ENCODE data around the gene SLC25A19. TPM values are rescaled to one million over a fixed set of nuclear protein-coding genes. Genes with fewer than 3 reads are reported as not detected.

The SLC25A19 gene
- total and polyA plus RNA-seq, 9 of the 15 experiments (the other 6 are each of a cell fraction or from before 2014, with no cell fraction given) = 33.4 to 76.6 (median 55.3) TPM

DNA sequence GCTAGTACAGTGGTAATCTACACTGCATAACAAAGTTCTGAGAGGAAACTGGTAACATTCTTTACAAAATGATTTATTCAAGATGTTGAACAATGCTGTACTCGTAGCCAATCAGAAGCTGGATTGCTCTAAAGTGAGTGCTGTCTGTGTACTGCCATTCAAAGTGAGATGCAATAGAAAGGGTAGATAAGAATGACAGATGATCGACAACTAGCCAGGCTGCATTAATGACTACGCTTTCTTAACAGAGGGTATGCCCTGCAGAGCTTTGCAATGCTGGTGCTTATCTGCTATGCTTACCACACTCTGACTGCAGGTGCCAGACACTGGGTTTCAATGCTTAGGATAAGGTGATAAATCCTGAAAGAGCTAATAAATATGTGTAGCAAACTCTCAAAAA is 46.1 kb upstream of the SLC25A19 start (continued):
- TF ChIP-seq, protein P1, sequence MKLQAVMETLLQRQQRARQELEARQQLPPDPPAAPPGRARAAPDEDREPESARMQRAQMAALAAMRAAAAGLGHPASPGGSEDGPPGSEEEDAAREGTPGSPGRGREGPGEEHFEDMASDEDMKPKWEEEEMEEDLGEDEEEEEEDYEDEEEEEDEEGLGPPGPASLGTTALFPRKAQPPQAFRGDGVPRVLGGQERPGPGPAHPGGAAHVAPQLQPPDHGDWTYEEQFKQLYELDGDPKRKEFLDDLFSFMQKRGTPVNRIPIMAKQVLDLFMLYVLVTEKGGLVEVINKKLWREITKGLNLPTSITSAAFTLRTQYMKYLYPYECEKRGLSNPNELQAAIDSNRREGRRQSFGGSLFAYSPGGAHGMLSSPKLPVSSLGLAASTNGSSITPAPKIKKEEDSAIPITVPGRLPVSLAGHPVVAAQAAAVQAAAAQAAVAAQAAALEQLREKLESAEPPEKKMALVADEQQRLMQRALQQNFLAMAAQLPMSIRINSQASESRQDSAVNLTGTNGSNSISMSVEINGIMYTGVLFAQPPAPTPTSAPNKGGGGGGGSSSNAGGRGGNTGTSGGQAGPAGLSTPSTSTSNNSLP (IDR thresholded peaks at IDR 0.05; ENCODE audit: borderline replicate concordance, low read depth, low read length) = 0 out of 2 replicates have a peak, but pooled peaks have one; percentile 19
- no peak for TF ChIP-seq MAFK (IDR thresholded peaks at IDR 0.05; ENCODE audit: low read length)
- TF ChIP-seq EGR1 (conservative IDR thresholded peaks at IDR 0.05) = no peak
- 0 out of 2 replicates have a peak, but pooled peaks have one; percentile 26 for TF ChIP-seq CBFA2T3 (IDR thresholded peaks at IDR 0.05)
- no peak for TF ChIP-seq ZNF263 (CRISPR knock-in tag; IDR thresholded peaks at IDR 0.05; ENCODE audit: borderline replicate concordance)

DNA sequence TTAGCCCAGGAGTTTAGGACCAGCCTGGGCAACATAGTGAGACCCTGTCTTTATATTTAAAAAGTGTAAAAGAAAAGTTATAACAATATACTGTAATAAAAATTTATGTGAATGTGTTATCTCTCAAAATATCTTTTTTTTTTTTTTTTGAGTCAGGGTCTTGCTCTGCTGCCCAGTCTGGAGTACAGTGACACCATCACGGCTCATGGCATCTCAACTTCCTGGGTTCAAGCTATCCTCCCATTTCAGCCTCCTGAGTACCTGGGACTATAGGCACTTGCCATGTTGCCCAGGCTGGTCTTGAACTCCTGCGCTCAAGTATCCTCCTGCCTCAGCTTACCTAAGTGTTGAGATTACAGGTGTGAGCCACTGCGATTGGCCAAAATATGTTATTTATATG is 45.5 kb upstream of the SLC25A19 start:
- 100% methylated on average over 3 of the region's 3 CpGs for WGBS (ENCODE audit: insufficient coverage, low coverage, missing lambda C conversion rate)
- no TSS peak for BruUV-seq (replicated peaks)
- Histone ChIP-seq H3K4me3 (no peak overlapping the region), H3K4me1 (replicated peaks in 1 of 2; ENCODE audit: control insufficient read depth in 2 of 2, insufficient read depth in 2 of 2, low read length in 2 of 2) (peaks cover 15 to 20% of the 10 kb centered on the region in 2 experiments), H3K9me3 (replicated peaks; ENCODE audit: control insufficient read depth, insufficient read depth, low read depth, low read length) (no peaks in the 10 kb centered on the region), H3K79me2 (ENCODE audit: control insufficient read depth, insufficient read depth, low read length) (peaks cover 79% of the 10 kb centered on the region), H3K9me1 (ENCODE audit: control insufficient read depth, insufficient read depth, low read length) (no peaks in the 10 kb centered on the region), H3K36me3 (ENCODE audit: control insufficient read depth, insufficient read depth, low read length) (peaks cover 28% of the 10 kb centered on the region; the same call in 1 of the 3 replicates), H3K4me2 (ENCODE audit: insufficient read depth, low read length) (no peak overlapping the region), H3K27me3 (ENCODE audit: control insufficient read depth in 2 of 2, insufficient read depth in 2 of 2, low read length in 2 of 2) (no peaks in the 10 kb centered on the region), H2AFZ (ENCODE audit: low read depth, low read length) (no peak overlapping the region), H4K20me1 (replicated peaks; ENCODE audit: control insufficient read depth, insufficient read depth, low read length) (peaks cover 3% of the 10 kb centered on the region; the same call in 1 of the 2 replicates), H3K9ac (ENCODE audit: insufficient read depth in 1 of 2, low read depth in 2 of 2, low read length in 2 of 2) (no peak overlapping the region), H3K27ac (ENCODE audit: extremely low read depth, low read depth, low read length) (no peak overlapping the region)
- no peak for ATAC-seq
- POLR2A ChIA-PET = interaction anchor here (1.1 to 1.7 kb wide), 3 partner anchors 15 to 60 kb away, joined by 3 to 5 read pairs (median 4); no protein-coding TSS in a partner anchor
- CTCF ChIA-PET (ENCODE audit: low intra/inter-chr PET ratio) = no interaction called here
- peak; percentile 18; the same call in 1 of the 2 replicates for TF ChIP-seq BCOR (IDR thresholded peaks at IDR 0.05)
- TF ChIP-seq MTA2 (IDR thresholded peaks at IDR 0.05; ENCODE audit: low read depth) = no peak
- peak; percentile 94 for TF ChIP-seq ZNF121 (CRISPR knock-in tag; conservative IDR thresholded peaks at IDR 0.05)
- TF ChIP-seq RBM25 (IDR thresholded peaks at IDR 0.05; ENCODE audit: low read depth, low read length, severe bottlenecking) = peak; percentile 66
- TF ChIP-seq ZC3H4 (CRISPR knock-in tag; IDR thresholded peaks at IDR 0.05; ENCODE audit: borderline replicate concordance) = no peak
- intact Hi-C loops (cut with micrococcal nuclease) (no loop called here), in situ Hi-C loops (cut with MboI) (no loop called here)
- FAIRE-seq = no peak
- no peak for DNase-seq (ENCODE audit: extremely low read depth in 1 of 4, low spot score in 3 of 4)
